Measurements from ENCODE around the gene USP37.
A peak's percentile ranks its signal among the peaks of the same experiment; 100 is the strongest.

The USP37 gene

DNA sequence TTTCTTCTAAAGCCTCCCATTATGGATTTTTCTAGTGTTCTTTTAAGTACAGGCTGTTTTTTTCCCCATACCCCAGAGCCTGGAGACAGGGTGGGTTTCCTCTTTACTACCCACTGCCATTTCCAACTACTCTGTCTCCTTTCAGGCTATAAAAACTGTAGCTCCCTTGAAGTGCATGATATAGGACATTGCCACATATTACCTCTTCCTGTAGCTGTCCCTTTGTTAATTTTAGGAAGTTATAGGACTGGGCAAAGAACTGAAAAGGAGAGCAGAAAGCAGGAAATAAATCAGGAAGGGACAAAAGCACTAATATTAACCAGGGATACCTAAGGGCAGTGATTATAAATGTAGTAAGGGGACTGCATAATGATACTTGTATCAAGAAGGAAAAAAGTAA lies 95.2 kb downstream of the USP37 start:
- DNase-seq (ENCODE audit: low read depth), result no peak

DNA sequence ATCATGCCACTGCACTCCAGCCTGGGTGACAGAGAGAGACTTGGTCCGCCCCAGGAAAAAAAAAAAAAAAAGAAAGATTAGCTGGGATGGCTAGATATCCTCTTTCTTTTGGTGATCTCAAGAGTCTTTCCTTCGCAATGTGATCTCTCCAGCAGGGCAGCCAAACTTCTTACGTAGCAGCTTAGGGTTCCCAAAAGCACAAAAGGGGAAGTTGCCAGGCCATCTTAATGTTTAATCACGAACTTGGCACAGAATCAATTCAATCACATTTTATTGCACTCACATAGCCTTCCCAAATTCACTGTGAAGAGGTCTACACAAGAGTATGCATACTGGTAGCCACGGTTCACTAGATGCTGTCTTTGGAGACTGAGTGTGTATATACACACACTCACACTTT lies 96.2 kb downstream of the USP37 start:
- DNase-seq (ENCODE audit: low read depth), result no peak

GRCh38 chr2:218471036-218471435 lies 97.1 kb downstream of the USP37 start:
- no peak for DNase-seq (ENCODE audit: low read depth)

- DNase-seq (ENCODE audit: low read depth), result no peak
These were observed 97.7 kb downstream of the USP37 start for GRCh38 chr2:218470448-218470847.

DNA sequence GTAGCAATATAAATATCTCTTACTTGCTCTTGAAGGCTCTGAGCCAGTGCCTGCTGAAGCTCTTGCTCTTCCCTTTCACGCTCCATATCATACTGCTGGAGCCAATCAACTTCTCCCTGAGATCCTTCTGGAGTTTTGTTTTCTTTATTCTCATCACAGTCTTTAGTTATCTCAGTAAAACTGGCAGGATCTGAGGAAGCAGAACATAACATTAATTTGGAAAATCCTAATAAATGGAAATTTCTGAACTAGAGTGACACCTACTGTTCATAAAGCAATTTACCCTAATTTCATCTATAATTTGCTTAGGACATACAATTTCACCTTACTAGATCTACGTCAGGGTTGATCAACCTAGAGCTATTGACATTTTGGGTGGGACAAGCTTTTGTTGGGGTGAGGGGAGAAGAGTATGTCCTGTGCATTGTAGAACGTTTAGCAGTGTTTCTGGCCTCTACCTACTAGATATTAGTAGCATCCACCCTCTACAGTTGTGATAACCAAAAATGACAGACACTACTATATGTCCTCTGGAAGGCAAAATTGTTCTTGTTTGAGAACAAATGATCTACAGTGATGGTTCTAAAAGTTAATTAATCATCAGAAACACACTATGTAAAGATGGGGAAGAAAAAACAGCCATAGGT lies 102.0 kb downstream of the USP37 start:
- peak; percentile 17 for DNase-seq (ENCODE audit: low read depth)

DNA sequence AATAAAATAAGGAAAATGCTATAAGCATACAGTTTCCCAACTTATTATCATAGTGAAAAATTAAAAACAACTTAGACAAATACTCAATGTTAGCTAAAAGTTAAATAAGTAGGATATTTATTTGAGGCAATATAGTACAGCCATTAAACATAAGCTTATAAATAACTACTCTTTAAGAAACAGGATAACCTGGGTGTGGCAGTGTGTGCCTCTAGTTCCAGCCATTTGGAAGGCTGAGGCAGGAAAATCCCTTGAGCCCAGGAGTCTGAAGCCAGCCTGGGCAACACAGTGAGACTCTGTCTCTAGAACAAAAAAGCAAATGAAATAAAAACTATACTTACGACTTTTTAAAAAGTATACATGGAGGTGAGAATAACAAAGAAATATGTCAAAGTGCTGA lies 109.6 kb downstream of the USP37 start:
- no peak for DNase-seq (ENCODE audit: low read depth)

DNA sequence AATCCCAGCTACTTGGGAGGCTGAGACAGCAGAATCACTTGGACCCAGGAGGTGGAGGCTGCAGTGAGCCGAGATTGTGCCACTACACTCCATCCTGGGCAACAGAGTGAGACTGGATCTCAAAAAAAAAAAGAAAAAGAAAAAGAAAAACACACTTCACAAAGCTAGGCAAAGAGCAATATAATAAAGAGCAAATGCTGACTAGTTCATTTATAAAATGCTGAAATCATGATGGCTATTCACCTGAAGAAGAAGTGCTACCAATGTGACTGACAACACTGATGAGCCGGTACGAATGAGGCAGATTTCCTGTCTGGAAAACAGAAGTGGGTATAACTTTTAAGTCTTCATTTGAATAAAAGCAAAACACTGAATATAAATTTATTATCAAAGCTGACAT lies 111.3 kb downstream of the USP37 start:
- DNase-seq (ENCODE audit: low read depth), result no peak

- no peak for DNase-seq (ENCODE audit: low read depth)
These were observed 116.1 kb downstream of the USP37 start for GRCh38 chr2:218452079-218452478.

DNA sequence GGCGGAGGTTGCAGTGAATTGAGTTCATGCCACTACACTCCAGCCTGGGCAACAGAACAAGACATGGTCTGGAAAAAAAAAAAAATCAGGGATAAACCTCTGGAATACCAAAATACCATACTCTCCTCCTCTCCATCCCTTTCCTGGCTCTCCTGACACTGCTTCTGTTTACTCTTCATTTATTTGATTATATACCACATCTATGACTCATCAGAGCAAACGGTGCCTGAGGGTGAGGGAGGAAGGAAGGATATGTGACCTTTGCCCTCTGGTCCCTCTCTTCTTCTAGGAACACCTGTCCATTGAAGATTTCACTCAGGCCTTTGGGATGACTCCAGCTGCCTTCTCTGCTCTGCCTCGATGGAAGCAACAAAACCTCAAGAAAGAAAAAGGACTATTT lies 119.2 kb downstream of the USP37 start:
- DNase-seq (ENCODE audit: low read depth), result peak; percentile 26

DNA sequence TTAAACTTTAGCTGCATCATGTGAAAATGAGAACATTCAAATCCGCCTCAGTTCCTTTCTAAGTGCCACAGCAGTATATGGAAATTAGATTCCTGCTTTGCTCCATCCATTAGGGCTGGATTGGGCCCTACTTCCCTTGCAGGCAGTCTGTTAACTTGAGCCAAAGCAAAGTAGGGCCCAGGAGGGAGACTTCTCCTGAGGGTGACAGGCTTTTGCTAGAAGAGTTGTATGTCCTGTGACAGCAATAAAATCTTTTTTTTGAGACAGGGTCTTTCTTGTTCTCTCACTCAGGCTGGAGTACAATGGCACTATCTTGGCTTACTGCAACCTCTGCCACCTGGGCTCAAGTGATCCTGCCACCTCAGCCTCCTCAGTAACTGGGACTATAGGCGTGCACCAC lies 121.1 kb downstream of the USP37 start:
- DNase-seq (ENCODE audit: low read depth), result no peak

DNA sequence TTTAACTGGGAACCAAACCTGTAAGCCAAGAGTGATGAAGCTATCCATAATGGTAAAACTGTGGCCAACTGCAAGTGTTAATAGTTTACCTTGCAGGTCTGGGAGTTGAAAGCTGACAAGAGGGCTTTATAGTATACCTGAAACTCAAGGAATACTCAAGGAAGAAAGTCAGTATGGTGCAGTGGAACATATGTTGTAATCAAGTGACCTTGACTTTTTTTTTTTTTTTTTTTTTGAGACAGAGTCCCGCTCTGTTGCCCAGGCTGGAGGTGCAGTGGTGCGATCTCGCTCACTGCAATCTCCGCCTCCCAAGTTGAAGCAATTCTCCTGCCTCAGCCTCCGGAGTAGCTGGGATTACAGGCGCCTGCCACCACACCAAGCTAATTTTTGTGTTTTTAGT lies 121.6 kb downstream of the USP37 start:
- DNase-seq (ENCODE audit: low read depth), result no peak

DNA sequence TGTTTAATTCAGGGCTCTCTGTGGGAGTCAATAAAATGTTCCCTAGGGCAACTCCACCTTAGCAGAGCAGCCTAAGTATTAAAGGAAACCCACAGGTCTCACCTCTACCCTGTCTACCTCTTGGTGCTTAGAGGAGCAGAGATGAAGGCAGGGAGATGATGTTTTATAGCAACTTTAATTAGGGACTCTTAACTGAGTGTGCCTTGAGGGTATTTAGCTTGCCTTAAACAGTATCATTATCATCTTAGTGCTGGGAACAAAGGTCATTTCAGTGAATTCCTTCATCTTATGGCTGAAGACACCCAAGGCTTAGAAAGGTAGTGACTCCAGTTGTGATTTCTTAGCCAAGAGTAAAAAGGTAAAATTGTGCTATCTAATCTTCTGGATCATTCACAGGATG lies 122.5 kb downstream of the USP37 start:
- no peak for DNase-seq (ENCODE audit: low read depth)

GRCh38 chr2:218444692-218445357 lies 123.3 kb downstream of the USP37 start:
- DNase-seq (ENCODE audit: low read depth), result no peak

GRCh38 chr2:218438596-218438995 lies 129.6 kb downstream of the USP37 start:
- peak; percentile 20 for DNase-seq (ENCODE audit: low read depth)

DNA sequence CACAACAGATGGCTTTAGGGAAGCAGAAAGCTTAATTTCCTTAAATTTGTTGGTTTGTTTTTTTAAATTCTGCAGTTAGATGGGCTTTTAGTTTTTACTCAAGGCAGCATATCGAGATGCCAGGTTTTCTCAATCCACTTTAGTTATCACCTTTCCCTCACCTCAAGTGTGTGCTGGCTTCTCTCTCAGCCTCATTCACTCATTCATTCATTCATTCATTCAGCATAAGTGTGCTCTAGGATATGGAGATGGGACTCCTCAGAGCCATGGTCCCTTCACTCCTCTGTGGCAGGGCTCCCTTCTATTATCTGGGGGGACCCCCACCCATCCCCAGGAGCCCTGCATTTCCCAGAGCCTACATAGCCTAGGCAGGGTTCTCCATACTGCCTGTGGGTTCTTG lies 130.2 kb downstream of the USP37 start:
- no peak for DNase-seq (ENCODE audit: low read depth)

DNA sequence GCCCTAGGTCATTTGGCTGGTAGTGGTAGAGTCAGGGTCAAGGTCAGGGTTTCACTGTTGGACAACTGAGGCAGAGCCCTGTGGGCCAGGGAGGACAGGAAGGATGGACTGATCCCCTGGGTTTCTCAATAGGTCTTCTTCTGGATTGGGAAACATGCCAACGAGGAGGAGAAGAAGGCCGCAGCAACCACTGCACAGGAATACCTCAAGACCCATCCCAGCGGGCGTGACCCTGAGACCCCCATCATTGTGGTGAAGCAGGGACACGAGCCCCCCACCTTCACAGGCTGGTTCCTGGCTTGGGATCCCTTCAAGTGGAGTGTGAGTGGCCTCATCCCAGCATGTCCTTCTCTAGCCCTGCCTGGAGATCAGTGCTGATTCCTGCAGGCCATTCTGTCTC lies 131.2 kb downstream of the USP37 start:
- no peak for DNase-seq (ENCODE audit: low read depth)

DNA sequence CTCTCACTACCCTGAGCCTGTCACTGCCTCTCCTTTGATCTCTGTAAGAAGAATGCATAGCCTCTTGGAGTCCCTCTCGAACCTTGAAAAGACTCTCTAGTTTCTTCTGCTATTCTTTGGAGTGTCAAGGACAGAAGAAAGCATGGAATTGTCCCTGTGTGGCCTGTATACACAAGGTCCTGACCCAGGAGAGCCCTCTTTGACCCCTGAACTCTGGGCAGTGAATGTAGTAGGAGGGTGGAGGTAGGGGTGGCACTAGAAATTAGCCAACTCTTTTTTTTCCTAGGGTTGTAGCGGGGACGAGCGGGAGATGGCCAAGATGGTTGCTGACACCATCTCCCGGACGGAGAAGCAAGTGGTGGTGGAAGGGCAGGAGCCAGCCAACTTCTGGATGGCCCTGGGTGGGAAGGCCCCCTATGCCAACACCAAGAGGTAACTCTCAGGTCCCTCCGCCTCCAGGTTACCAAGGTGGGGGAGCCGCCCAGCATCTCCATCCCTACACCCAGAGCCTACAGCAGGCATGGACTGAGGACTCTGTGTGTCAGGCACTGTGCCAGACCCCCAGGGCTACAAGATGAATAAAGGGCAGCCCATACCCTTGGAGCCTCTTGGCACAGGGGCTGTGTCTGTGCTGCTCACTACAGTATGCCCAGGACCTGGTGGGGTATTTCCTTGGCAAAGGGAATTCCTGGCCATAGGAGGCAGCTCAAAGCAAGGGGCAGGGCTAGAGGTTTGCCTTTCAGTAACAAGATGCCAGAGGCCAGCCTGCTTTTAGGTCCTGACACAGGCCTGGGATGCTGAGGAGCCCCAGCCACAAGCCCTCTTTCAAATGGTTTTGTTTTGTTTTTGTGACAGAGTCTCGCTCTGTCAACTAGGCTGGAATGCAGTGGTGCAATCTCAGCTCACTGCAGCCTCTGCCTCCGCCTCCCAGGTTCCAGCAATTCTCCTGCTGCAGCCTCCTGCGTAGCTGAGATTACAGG lies 132.9 kb downstream of the USP37 start:
- no peak for DNase-seq (ENCODE audit: low read depth)

- no peak for DNase-seq (ENCODE audit: low read depth)
These were observed 133.7 kb downstream of the USP37 start for GRCh38 chr2:218434456-218434855.

DNA sequence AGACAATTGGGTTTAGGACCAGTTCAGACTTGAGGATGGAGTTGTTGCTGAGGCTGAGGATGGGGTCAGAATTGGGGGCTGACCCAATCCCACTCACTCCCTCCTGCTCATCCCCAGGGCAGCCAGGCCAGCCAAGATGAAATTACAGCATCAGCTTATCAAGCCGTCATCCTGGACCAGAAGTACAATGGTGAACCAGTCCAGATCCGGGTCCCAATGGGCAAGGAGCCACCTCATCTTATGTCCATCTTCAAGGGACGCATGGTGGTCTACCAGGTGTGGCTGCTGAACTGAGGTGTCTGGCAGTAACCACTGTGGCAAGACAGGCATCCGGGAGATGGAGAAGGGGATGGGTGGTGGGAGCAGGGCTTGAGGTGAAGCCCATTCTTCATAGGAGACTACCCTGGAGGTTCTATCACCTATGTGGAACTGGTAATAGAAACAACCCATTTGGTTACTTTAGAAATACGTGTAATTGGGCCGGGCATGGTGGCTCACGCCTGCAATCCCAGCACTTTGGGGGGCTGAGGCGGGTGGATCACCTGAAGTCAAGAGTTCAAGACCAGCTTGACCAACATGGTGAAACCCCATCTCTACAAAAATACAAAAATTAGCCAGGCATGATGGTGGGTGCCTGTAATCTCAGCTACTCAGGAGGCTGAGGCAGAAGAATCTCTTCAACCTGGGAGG lies 135.3 kb downstream of the USP37 start:
- DNase-seq (ENCODE audit: low read depth), result no peak

- DNase-seq (ENCODE audit: low read depth), result no peak
These were observed 136.3 kb downstream of the USP37 start for GRCh38 chr2:218431878-218432277.

- no peak for DNase-seq (ENCODE audit: low read depth)
These were observed 137.4 kb downstream of the USP37 start for GRCh38 chr2:218430721-218431120.

Measured in iris pigment epithelial cell (primary cell).